ENCODE measurements around the gene PCDHGC4. TPM values are rescaled to one million over a fixed set of nuclear protein-coding genes. Genes with fewer than 3 reads are reported as not detected.

The PCDHGC4 gene
- total and polyA plus RNA-seq, 2 of the 8 experiments (the other 6 are each of a cell fraction or from before 2014, with no cell fraction given): 2.1 to 2.4 TPM

GRCh38 chr5:141487131-141487530 lies 2.3 kb downstream of the PCDHGC4 start (continued):
- no peak for TF ChIP-seq CHD7 (IDR thresholded peaks at IDR 0.05; ENCODE audit: insufficient replicate concordance, low read length)
- TF ChIP-seq MAX (IDR thresholded peaks at IDR 0.05): peak; percentile 58
- peak; percentile 46; the same call in 1 of the 2 replicates for TF ChIP-seq E2F6 (IDR thresholded peaks at IDR 0.05)
